Breast epithelium (tissue), 3 donors: ENCODE results near the gene POLDIP2.

Experiments used
- POLR2A ChIP-seq: fragments of 450-650 bp; IDR thresholded peaks from one replicate; pipeline ENCODE4 v1.6.1; 2016; ENCODE audit warnings: antibody characterized with exemption, mild to moderate bottlenecking, moderate library complexity
- POLR2AphosphoS5 ChIP-seq, 3 donors: sonication (generic); formaldehyde crosslinking; IDR thresholded peaks; one replicate each; pipeline ENCODE4 v1.6.1; 2017; ENCODE audit warnings: antibody characterized with exemption in 3 of 3
- TF ChIP-seq, protein P1 (sequence below), 3 donors: fragments of 450-650 bp; IDR thresholded peaks; one replicate each; pipeline ENCODE4 v1.5.1; 2016 to 2017; ENCODE audit warnings: antibody characterized with exemption in 3 of 3, mild to moderate bottlenecking in 3 of 3, moderate library complexity in 3 of 3

DNA sequence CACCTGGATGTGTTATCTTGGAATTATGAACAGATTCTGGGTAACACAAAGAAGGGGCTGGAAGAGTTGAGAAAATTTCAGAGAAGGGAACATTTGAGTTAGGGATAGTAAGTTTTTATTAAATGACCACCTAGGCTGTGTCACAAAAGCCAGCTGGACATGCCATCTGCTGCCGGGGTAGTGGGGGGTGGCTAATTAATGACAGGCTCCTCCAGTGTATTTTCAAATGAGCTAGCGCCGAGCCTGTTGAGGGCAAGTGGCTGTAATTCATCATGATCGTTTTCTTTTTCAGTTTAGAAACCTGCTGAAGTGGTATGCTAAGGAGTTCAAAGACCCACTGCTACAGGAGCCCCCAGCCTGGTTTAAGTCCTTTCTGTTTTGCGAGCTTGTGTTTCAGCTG is 32.1 kb downstream of the POLDIP2 start:
- TF ChIP-seq, protein P1, sequence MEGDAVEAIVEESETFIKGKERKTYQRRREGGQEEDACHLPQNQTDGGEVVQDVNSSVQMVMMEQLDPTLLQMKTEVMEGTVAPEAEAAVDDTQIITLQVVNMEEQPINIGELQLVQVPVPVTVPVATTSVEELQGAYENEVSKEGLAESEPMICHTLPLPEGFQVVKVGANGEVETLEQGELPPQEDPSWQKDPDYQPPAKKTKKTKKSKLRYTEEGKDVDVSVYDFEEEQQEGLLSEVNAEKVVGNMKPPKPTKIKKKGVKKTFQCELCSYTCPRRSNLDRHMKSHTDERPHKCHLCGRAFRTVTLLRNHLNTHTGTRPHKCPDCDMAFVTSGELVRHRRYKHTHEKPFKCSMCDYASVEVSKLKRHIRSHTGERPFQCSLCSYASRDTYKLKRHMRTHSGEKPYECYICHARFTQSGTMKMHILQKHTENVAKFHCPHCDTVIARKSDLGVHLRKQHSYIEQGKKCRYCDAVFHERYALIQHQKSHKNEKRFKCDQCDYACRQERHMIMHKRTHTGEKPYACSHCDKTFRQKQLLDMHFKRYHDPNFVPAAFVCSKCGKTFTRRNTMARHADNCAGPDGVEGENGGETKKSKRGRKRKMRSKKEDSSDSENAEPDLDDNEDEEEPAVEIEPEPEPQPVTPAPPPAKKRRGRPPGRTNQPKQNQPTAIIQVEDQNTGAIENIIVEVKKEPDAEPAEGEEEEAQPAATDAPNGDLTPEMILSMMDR (IDR thresholded peaks at IDR 0.05), result no peak
- TF ChIP-seq POLR2A (no peak), POLR2AphosphoS5 (IDR thresholded peaks at IDR 0.05) (no peak)
